HepG2 (cell line): ENCODE data around the gene KCNQ1OT1. TPM values are rescaled to one million over a fixed set of nuclear protein-coding genes. Genes with fewer than 3 reads are reported as not detected.

ENCODE experiments used
- BHLHE40 ChIP-seq: IDR thresholded peaks from 2 replicates; pipeline ENCODE4 v1.6.1; 2011; ENCODE audit warnings: low read length, improper control_type of control experiment
- NR2F6 ChIP-seq, 2 experiments: IDR thresholded peaks; 2 replicates each; pipeline ENCODE4 v1.6.1; 2016; ENCODE audit warnings: antibody characterized with exemption in 1 of 2, mild to moderate bottlenecking in 1 of 2
- POLR2AphosphoS2 ChIP-seq: IDR thresholded peaks from 2 replicates; pipeline ENCODE4 v1.6.1; 2011; ENCODE audit warnings: low read depth, low read length, improper control_type of control experiment
- RBM22 ChIP-seq: fragments of 200-400 bp; formaldehyde crosslinking; optimal IDR thresholded peaks from 2 replicates; pipeline ENCODE3; 2017; ENCODE audit warnings: mild to moderate bottlenecking, low read length, moderate library complexity
- ZFX ChIP-seq: sonication (generic); formaldehyde crosslinking; IDR thresholded peaks from 2 replicates; pipeline ENCODE4 v1.4.0; 2020; ENCODE audit warnings: mild to moderate bottlenecking, low read depth, missing genetic modification reagents, moderate library complexity
- ZFY ChIP-seq: sonication (generic); formaldehyde crosslinking; IDR thresholded peaks from 2 replicates; pipeline ENCODE4 v1.4.0; 2020; ENCODE audit warnings: missing genetic modification reagents
- ZNF260 ChIP-seq: sonication (generic); formaldehyde crosslinking; IDR thresholded peaks from 2 replicates; pipeline ENCODE4 v1.4.0; 2020; ENCODE audit warnings: missing genetic modification reagents, low read depth, mild to moderate bottlenecking, borderline replicate concordance
- ZNF446 ChIP-seq: sonication (generic); formaldehyde crosslinking; IDR thresholded peaks from 2 replicates; pipeline ENCODE4 v1.5.0; 2020; ENCODE audit warnings: mild to moderate bottlenecking, missing genetic modification reagents
- ZNF484 ChIP-seq: sonication (generic); formaldehyde crosslinking; IDR thresholded peaks from 2 replicates; pipeline ENCODE4 v1.5.1; 2020; ENCODE audit warnings: mild to moderate bottlenecking, low read depth, missing genetic modification reagents, borderline replicate concordance
- ZNF557 ChIP-seq: sonication (generic); formaldehyde crosslinking; IDR thresholded peaks from 2 replicates; pipeline ENCODE4 v1.4.0; 2020; ENCODE audit warnings: missing genetic modification reagents
- ZNF644 ChIP-seq: IDR thresholded peaks from 2 replicates; pipeline ENCODE4 v1.6.1; 2016; ENCODE audit warnings: low read depth
- ZNF713 ChIP-seq: sonication (generic); formaldehyde crosslinking; IDR thresholded peaks from 2 replicates; pipeline ENCODE4 v1.4.0; 2020; ENCODE audit warnings: mild to moderate bottlenecking, missing genetic modification reagents
- ZSCAN30 ChIP-seq: sonication (generic); formaldehyde crosslinking; IDR thresholded peaks from 2 replicates; pipeline ENCODE4 v1.5.0; 2020; ENCODE audit warnings: mild to moderate bottlenecking, missing genetic modification reagents
- polyA plus RNA-seq, 8 experiments: library from polyadenylated mRNA; depleted of rRNA in 3 of 8; stranded (reverse) in 7 of 8; unstranded in 1 of 8; fragments of >200 nt; fragmentation: Illumina TruSeq in 4 of 8; extraction: Trizol in 4 of 8; gene quantifications; 2 replicates each; pipeline versions ENCODE4 v1.2.1 to v1.2.3, GENCODE V29; 2011 to 2016; ENCODE audit warnings: low read depth in 4 of 8, missing spikeins in 1 of 8, mixed read lengths in 1 of 8; ENCODE audit not compliant: insufficient read depth in 1 of 8
- total RNA-seq, 5 experiments: library from RNA; depleted of rRNA; stranded (reverse); fragments of >200 nt; fragmentation: Illumina TruSeq; extraction: Trizol; gene quantifications; 2 replicates each; pipeline ENCODE4 v1.2.3, GENCODE V29; 2016; ENCODE audit warnings: low read depth in 1 of 5
- TF ChIP-seq, protein P1 (sequence below): sonication (generic); formaldehyde crosslinking; IDR thresholded peaks from 2 replicates; pipeline ENCODE4 v1.5.1; 2020; ENCODE audit warnings: mild to moderate bottlenecking, missing genetic modification reagents, moderate library complexity
- TF ChIP-seq, protein P2 (sequence below): sonication (generic); formaldehyde crosslinking; IDR thresholded peaks from 2 replicates; pipeline ENCODE4 v1.5.0; 2020; ENCODE audit warnings: missing genetic modification reagents, mild to moderate bottlenecking, borderline replicate concordance
- TF ChIP-seq, protein P3 (sequence below): sonication (generic); formaldehyde crosslinking; IDR thresholded peaks from 2 replicates; pipeline ENCODE4 v1.4.0; 2020; ENCODE audit warnings: low read depth, mild to moderate bottlenecking, missing genetic modification reagents
- TF ChIP-seq, protein P4 (sequence below): sonication (generic); formaldehyde crosslinking; IDR thresholded peaks from 2 replicates; pipeline ENCODE4 v1.8.0; 2022; ENCODE audit warnings: missing genetic modification reagents, mild to moderate bottlenecking, moderate library complexity, borderline replicate concordance
- TF ChIP-seq, protein P5 (sequence below): sonication (generic); formaldehyde crosslinking; IDR thresholded peaks from 2 replicates; pipeline ENCODE4 v1.8.0; 2022; ENCODE audit warnings: mild to moderate bottlenecking, missing genetic modification reagents, moderate library complexity

The KCNQ1OT1 gene
- total and polyA plus RNA-seq, 2 of the 13 experiments (the other 11 are each of a cell fraction or from before 2014, with no cell fraction given): 1.3 to 18.9 TPM

DNA sequence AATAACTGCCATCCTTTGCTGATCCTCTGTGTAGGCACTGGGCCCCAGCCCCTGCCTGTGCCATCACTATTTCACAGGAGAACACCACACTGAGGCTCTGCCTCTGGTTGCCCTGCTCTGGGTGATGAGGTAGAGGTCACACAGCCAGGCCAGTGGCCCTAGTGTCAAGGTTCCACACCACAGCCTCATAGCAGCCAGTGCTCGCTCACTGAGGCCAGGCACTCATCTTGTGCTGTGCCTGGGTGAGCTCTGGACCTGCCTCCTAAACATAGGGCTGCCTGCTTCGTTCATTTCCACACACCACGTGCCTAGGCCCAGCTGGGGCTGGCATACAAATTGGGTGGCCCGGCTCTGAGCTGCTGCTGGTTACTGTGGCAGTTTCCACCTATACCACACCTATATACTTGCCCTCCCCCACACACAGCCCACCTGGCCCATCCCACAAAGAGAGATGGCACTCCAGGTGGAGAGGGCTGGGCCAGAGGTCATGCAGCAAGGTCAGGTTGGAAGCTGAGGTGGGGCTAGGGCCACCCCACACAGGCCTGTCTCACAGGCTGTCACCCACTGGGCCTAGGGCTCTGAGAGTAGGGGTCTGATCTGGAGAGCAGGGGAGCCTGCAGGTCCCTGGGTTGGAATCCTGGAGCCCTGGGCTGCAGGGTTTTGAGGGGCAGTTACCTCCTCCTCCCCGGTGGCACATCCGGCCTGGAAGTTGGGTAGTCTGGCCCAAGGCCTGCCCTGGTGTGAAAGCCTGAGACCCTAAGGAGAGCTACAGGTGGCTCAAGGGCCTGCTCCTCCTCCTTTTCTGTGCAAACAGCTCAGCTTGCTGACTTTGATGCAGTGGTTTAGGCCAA lies 11.2 kb downstream of the KCNQ1OT1 start (continued):
- TF ChIP-seq, protein P1, sequence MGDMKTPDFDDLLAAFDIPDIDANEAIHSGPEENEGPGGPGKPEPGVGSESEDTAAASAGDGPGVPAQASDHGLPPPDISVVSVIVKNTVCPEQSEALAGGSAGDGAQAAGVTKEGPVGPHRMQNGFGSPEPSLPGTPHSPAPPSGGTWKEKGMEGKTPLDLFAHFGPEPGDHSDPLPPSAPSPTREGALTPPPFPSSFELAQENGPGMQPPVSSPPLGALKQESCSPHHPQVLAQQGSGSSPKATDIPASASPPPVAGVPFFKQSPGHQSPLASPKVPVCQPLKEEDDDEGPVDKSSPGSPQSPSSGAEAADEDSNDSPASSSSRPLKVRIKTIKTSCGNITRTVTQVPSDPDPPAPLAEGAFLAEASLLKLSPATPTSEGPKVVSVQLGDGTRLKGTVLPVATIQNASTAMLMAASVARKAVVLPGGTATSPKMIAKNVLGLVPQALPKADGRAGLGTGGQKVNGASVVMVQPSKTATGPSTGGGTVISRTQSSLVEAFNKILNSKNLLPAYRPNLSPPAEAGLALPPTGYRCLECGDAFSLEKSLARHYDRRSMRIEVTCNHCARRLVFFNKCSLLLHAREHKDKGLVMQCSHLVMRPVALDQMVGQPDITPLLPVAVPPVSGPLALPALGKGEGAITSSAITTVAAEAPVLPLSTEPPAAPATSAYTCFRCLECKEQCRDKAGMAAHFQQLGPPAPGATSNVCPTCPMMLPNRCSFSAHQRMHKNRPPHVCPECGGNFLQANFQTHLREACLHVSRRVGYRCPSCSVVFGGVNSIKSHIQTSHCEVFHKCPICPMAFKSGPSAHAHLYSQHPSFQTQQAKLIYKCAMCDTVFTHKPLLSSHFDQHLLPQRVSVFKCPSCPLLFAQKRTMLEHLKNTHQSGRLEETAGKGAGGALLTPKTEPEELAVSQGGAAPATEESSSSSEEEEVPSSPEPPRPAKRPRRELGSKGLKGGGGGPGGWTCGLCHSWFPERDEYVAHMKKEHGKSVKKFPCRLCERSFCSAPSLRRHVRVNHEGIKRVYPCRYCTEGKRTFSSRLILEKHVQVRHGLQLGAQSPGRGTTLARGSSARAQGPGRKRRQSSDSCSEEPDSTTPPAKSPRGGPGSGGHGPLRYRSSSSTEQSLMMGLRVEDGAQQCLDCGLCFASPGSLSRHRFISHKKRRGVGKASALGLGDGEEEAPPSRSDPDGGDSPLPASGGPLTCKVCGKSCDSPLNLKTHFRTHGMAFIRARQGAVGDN (CRISPR knock-in tag): peak; percentile 64; the same call in 1 of the 2 replicates
- TF ChIP-seq, protein P2, sequence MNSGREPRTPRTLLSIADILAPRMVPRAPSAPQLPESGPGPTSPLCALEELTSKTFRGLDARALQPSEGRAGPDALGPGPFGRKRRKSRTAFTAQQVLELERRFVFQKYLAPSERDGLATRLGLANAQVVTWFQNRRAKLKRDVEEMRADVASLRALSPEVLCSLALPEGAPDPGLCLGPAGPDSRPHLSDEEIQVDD (CRISPR knock-in tag): no peak
- TF ChIP-seq ZFY (CRISPR knock-in tag) (0 out of 2 replicates have a peak, but pooled peaks have one; percentile 19), ZNF557 (CRISPR knock-in tag) (no peak), BHLHE40 (no peak), ZNF644 (CRISPR knock-in tag) (no peak), ZNF260 (CRISPR knock-in tag) (no peak), ZSCAN30 (CRISPR knock-in tag) (no peak), RBM22 (peak; percentile 10), ZFX (CRISPR knock-in tag) (peak; percentile 41; the same call in 1 of the 2 replicates), ZNF713 (CRISPR knock-in tag) (no peak), POLR2AphosphoS2 (peak; percentile 41; the same call in 1 of the 2 replicates), ZNF446 (no peak), NR2F6 (IDR thresholded peaks at IDR 0.05) (0 out of 2 replicates have a peak, but pooled peaks have one; percentile 17), NR2F6 (CRISPR knock-in tag; IDR thresholded peaks at IDR 0.05) (no peak), ZNF484 (no peak)
- TF ChIP-seq, protein P3, sequence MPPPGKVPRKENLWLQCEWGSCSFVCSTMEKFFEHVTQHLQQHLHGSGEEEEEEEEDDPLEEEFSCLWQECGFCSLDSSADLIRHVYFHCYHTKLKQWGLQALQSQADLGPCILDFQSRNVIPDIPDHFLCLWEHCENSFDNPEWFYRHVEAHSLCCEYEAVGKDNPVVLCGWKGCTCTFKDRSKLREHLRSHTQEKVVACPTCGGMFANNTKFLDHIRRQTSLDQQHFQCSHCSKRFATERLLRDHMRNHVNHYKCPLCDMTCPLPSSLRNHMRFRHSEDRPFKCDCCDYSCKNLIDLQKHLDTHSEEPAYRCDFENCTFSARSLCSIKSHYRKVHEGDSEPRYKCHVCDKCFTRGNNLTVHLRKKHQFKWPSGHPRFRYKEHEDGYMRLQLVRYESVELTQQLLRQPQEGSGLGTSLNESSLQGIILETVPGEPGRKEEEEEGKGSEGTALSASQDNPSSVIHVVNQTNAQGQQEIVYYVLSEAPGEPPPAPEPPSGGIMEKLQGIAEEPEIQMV (CRISPR knock-in tag): no peak
- TF ChIP-seq, protein P4, sequence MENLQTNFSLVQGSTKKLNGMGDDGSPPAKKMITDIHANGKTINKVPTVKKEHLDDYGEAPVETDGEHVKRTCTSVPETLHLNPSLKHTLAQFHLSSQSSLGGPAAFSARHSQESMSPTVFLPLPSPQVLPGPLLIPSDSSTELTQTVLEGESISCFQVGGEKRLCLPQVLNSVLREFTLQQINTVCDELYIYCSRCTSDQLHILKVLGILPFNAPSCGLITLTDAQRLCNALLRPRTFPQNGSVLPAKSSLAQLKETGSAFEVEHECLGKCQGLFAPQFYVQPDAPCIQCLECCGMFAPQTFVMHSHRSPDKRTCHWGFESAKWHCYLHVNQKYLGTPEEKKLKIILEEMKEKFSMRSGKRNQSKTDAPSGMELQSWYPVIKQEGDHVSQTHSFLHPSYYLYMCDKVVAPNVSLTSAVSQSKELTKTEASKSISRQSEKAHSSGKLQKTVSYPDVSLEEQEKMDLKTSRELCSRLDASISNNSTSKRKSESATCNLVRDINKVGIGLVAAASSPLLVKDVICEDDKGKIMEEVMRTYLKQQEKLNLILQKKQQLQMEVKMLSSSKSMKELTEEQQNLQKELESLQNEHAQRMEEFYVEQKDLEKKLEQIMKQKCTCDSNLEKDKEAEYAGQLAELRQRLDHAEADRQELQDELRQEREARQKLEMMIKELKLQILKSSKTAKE (CRISPR knock-in tag): no peak
- TF ChIP-seq, protein P5, sequence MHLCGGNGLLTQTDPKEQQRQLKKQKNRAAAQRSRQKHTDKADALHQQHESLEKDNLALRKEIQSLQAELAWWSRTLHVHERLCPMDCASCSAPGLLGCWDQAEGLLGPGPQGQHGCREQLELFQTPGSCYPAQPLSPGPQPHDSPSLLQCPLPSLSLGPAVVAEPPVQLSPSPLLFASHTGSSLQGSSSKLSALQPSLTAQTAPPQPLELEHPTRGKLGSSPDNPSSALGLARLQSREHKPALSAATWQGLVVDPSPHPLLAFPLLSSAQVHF (CRISPR knock-in tag): no peak
